C4-2B (cell line): Measurements from ENCODE around the gene ZC3H10.

Experiments used
- ZFX ChIP-seq: fragments of 450-650 bp; IDR thresholded peaks from 2 replicates; pipeline ENCODE4 v1.6.1; 2017
- TF ChIP-seq, protein P1 (sequence below): fragments of 450-650 bp; conservative IDR thresholded peaks from 2 replicates; pipeline ENCODE4 v1.5.1; 2017; ENCODE audit warnings: mild to moderate bottlenecking

- TF ChIP-seq, protein P1, sequence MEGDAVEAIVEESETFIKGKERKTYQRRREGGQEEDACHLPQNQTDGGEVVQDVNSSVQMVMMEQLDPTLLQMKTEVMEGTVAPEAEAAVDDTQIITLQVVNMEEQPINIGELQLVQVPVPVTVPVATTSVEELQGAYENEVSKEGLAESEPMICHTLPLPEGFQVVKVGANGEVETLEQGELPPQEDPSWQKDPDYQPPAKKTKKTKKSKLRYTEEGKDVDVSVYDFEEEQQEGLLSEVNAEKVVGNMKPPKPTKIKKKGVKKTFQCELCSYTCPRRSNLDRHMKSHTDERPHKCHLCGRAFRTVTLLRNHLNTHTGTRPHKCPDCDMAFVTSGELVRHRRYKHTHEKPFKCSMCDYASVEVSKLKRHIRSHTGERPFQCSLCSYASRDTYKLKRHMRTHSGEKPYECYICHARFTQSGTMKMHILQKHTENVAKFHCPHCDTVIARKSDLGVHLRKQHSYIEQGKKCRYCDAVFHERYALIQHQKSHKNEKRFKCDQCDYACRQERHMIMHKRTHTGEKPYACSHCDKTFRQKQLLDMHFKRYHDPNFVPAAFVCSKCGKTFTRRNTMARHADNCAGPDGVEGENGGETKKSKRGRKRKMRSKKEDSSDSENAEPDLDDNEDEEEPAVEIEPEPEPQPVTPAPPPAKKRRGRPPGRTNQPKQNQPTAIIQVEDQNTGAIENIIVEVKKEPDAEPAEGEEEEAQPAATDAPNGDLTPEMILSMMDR: no peak
- TF ChIP-seq ZFX: no peak
Measured at GRCh38 chr12:56086608-56087007, 31.5 kb upstream of the ZC3H10 start.
